ENCODE measurements around the gene MTR. TPM values are rescaled to one million over a fixed set of nuclear protein-coding genes. Genes with fewer than 3 reads are reported as not detected.

The MTR gene
- total and polyA plus RNA-seq, 9 of the 15 experiments (the other 6 are each of a cell fraction or from before 2014, with no cell fraction given): 3.4 to 44.3 (median 20.3) TPM

- ChIA-PET CTCF (ENCODE audit: low intra/inter-chr PET ratio) (no interaction called here), POLR2A (interaction anchor here (0.8 to 1.3 kb wide), 6 partner anchors 8 to 274 kb away, joined by 3 to 5 read pairs (median 4); no protein-coding TSS in a partner anchor)
- Histone ChIP-seq H3K9me1 (ENCODE audit: control insufficient read depth, insufficient read depth, low read length) (no peaks in the 10 kb centered on the region), H3K36me3 (ENCODE audit: control insufficient read depth, insufficient read depth, low read length) (no peaks in the 10 kb centered on the region), H3K4me1 (replicated peaks in 1 of 2; ENCODE audit: control insufficient read depth in 2 of 2, insufficient read depth in 2 of 2, low read length in 2 of 2) (peaks cover 13 to 25% of the 10 kb centered on the region in 2 experiments; a peak in 4 of 5 replicates), H3K27me3 (ENCODE audit: control insufficient read depth in 2 of 2, insufficient read depth in 2 of 2, low read length in 2 of 2) (no peaks in the 10 kb centered on the region), H3K9ac (ENCODE audit: insufficient read depth in 1 of 2, low read depth in 2 of 2, low read length in 2 of 2) (no peak overlapping the region), H3K27ac (ENCODE audit: extremely low read depth, low read depth, low read length) (peak overlapping the region; percentile 44; the same call in 2 of the 3 replicates), H4K20me1 (replicated peaks; ENCODE audit: control insufficient read depth, insufficient read depth, low read length) (no peaks in the 10 kb centered on the region), H3K9me3 (replicated peaks; ENCODE audit: control insufficient read depth, insufficient read depth, low read depth, low read length) (peaks cover 19% of the 10 kb centered on the region), H3K79me2 (ENCODE audit: control insufficient read depth, insufficient read depth, low read length) (no peaks in the 10 kb centered on the region), H3K4me2 (ENCODE audit: insufficient read depth, low read length) (peak overlapping the region; percentile 45), H2AFZ (ENCODE audit: low read depth, low read length) (no peak overlapping the region), H3K4me3 (no peak overlapping the region)
- DNase-seq (ENCODE audit: extremely low read depth in 1 of 4, low spot score in 3 of 4): peak; percentile 67 to 94 (median 82)
- in situ Hi-C loops (cut with MboI): no loop called here
- ATAC-seq: peak; percentile 91
- intact Hi-C loops (cut with micrococcal nuclease): no loop called here
- peak; percentile 91 for FAIRE-seq
- WGBS (ENCODE audit: insufficient coverage, low coverage, missing lambda C conversion rate): 0% methylated on average over 2 of the region's 2 CpGs
- BruUV-seq (replicated peaks): no TSS peak
- peak; percentile 97 for TF ChIP-seq LEF1 (IDR thresholded peaks at IDR 0.05)
- TF ChIP-seq ZNF12 (CRISPR knock-in tag; IDR thresholded peaks at IDR 0.05): no peak
- no peak for TF ChIP-seq MAX (CRISPR knock-in tag; IDR thresholded peaks at IDR 0.05)
- no peak for TF ChIP-seq PYGO2 (tag; IDR thresholded peaks at IDR 0.05)
- TF ChIP-seq RCOR1 (IDR thresholded peaks at IDR 0.05; ENCODE audit: borderline replicate concordance in 1 of 2, low read depth in 2 of 2, low read length in 2 of 2): peak in 1 of 2 experiments; percentile 95; a peak in 3 of 4 replicates
- no peak for TF ChIP-seq NR1H2 (CRISPR knock-in tag; IDR thresholded peaks at IDR 0.05)
- no peak for TF ChIP-seq CHD7 (IDR thresholded peaks at IDR 0.05; ENCODE audit: low read depth, low read length)
- TF ChIP-seq TBP (optimal IDR thresholded peaks at IDR 0.05; ENCODE audit: low read depth, low read length): no peak
- no peak for TF ChIP-seq ZNF282 (CRISPR knock-in tag; IDR thresholded peaks at IDR 0.05)
These were observed 118.4 kb downstream of the MTR start for GRCh38 chr1:236913371-236914037.

Measured in K562 (cell line).